Raji (cell line): Measurements from ENCODE around the gene PRPF39.

ENCODE experiments used
- POLR2A ChIP-seq: IDR thresholded peaks from 2 replicates; pipeline ENCODE4 v1.6.1; 2011; ENCODE audit warnings: low read depth, low read length, control low read depth; ENCODE audit not compliant: insufficient read depth

PRPF39 gene

GRCh38 chr14:45120096-45120495 is 36.2 kb downstream of the PRPF39 start:
- TF ChIP-seq POLR2A, result no peak

GRCh38 chr14:45123271-45123670 is 39.4 kb downstream of the PRPF39 start:
- no peak for TF ChIP-seq POLR2A

GRCh38 chr14:45125754-45126153 is 41.8 kb downstream of the PRPF39 start:
- TF ChIP-seq POLR2A, result no peak

- TF ChIP-seq POLR2A, result no peak
Measured at GRCh38 chr14:45128963-45129629, 45.2 kb downstream of the PRPF39 start.

GRCh38 chr14:45133683-45134050 is 49.8 kb downstream of the PRPF39 start:
- no peak for TF ChIP-seq POLR2A

GRCh38 chr14:45134051-45134958 is 50.4 kb downstream of the PRPF39 start, which contains the start of gene FKBP3:
Gene FKBP3 (minus strand): TSS chr14:45134481. CDS start chr14:45134456, 25 bp downstream.
- TF ChIP-seq POLR2A, result peak; percentile 90

GRCh38 chr14:45135156-45135555 is 51.2 kb downstream of the PRPF39 start:
- no peak for TF ChIP-seq POLR2A

- peak; percentile 91 for TF ChIP-seq POLR2A
Measured at GRCh38 chr14:45135659-45136395, 51.9 kb downstream of the PRPF39 start, which contains the start of gene FANCM. Gene FANCM (plus strand): TSS chr14:45135930. CDS start chr14:45136032, 102 bp downstream.

- no peak for TF ChIP-seq POLR2A
Measured at GRCh38 chr14:45136399-45136798, 52.5 kb downstream of the PRPF39 start.

GRCh38 chr14:45140661-45141187 is 56.8 kb downstream of the PRPF39 start:
- TF ChIP-seq POLR2A, result no peak

- TF ChIP-seq POLR2A, result no peak
Measured at GRCh38 chr14:45144658-45145057, 60.7 kb downstream of the PRPF39 start.

GRCh38 chr14:45145214-45145613 is 61.3 kb downstream of the PRPF39 start:
- TF ChIP-seq POLR2A, result no peak

GRCh38 chr14:45149602-45150001 is 65.7 kb downstream of the PRPF39 start:
- no peak for TF ChIP-seq POLR2A

- no peak for TF ChIP-seq POLR2A
Measured at GRCh38 chr14:45150386-45150890, 66.5 kb downstream of the PRPF39 start.

GRCh38 chr14:45156067-45156466 is 72.2 kb downstream of the PRPF39 start:
- TF ChIP-seq POLR2A, result no peak
